ENCODE data around the gene GMIP. TPM values are rescaled to one million over a fixed set of nuclear protein-coding genes. Genes with fewer than 3 reads are reported as not detected.

GMIP gene
- total and polyA plus RNA-seq, 2 experiments from 2014 or later, result 3.1 to 5.0 TPM

DNA sequence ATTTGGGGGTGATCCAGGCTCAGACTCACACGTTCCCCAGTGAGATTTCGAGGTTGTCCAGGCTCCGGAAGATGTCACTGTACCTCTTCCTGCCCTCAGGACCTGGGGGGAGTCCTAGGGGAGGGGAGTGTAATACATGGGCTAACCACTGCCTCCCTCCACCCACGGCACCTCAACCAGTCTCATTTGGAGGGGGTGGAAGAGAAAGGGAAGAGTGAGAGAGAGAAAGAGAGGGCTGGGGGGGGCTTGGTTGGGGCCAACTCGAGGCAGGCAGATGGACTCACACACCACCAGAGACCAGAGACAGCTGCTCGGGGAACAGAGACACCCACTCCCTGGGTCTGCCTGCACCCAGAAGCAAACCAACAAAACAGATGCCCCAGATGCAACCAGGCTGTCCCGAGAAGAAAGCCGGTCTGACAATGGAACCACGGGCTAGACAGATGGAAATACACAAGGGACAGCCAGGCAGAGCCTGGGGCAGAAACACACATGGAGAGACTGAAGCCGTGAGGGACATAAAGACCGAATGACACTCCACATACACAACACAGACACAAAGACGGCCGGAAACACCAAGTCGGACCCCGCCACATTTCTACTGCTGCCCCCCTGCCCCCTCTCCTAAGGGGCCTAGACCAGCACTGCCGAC is 825 bp downstream of the GMIP start:
- H3K36me3 ChIP-seq (ENCODE audit: low read depth), result no peaks in the 10 kb centered on the region; the same call in 1 of the 2 replicates
- no peaks in the 10 kb centered on the region for H4K20me1 ChIP-seq (ENCODE audit: insufficient read depth)
- no peaks in the 10 kb centered on the region for H3K4me1 ChIP-seq (ENCODE audit: insufficient read depth)
- peaks cover 8% of the 10 kb centered on the region for H3F3A ChIP-seq (ENCODE audit: insufficient read depth)
- in situ Hi-C loops (cut with MboI), result loop anchor here (5.0 kb wide), 1 partner anchor 105 kb away; the partner anchor contains the start of gene CILP2
- H3K27me3 ChIP-seq (replicated peaks; ENCODE audit: insufficient read depth), result no peaks in the 10 kb centered on the region
- DNase-seq, result peak; percentile 45
- peak overlapping the region; percentile 85 for H3K9ac ChIP-seq
- WGBS, 2 experiments (ENCODE audit: low coverage in 1 of 2, low lambda C conversion rate in 2 of 2, missing lambda C conversion rate in 2 of 2), result 22 to 23% methylated on average over 15 to 16 of the region's 16 CpGs
- H3K4me3 ChIP-seq, result peak overlapping the region; percentile 94
- no peak overlapping the region for H3K27ac ChIP-seq
- TF ChIP-seq EZH2phosphoT487 (IDR thresholded peaks at IDR 0.05; ENCODE audit: insufficient read depth, low read depth) (no peak), EZH2 (IDR thresholded peaks at IDR 0.05; ENCODE audit: insufficient read depth, poor library complexity, severe bottlenecking) (no peak)
- H3K79me2 ChIP-seq (ENCODE audit: insufficient read depth), result no peaks in the 10 kb centered on the region
- H3K9me3 ChIP-seq (ENCODE audit: low read depth), result no peaks in the 10 kb centered on the region
- peak overlapping the region; percentile 100 for H3K4me2 ChIP-seq (ENCODE audit: unreplicated experiment)
- H3K9me2 ChIP-seq (ENCODE audit: insufficient read depth), result no peaks in the 10 kb centered on the region
- peak overlapping the region; percentile 89 for H2AFZ ChIP-seq

DNA sequence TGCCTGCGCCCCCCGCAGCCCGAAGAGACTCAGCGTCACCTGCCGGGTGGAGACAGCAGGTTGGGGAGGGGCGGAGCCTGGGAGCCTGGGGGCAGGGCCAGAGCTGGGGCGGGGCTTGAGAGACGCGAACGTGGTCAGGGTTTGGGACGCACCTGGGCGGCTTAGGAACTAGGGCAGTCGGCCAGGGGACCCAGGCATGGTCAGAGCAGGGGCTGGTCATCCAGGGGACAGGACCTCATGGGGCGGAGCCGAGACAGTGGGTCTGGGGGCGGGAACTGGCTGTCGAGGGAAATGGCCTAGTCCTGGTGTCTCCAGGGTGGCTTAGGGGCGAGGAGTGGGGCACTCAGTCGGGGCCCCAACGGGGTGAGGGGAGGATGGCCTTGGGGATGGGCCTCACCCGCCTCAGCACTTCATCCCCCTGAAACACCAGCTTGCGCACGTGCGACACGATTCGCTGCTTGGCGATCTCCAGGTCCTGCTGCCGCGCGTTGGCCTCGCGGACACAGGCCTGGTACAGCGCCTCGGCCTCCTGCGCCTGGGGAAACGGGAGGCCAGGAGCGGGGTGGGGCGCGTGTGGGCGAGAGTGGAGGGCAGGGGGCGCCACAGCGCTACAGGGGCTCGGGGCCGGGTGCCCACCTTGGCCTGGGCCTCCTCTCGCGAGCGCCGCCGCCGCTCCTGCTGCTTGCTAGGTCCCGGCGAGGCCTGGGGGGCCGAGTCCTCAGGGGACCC is 5.8 kb downstream of the GMIP start:
- no peaks in the 10 kb centered on the region for H3K79me2 ChIP-seq (ENCODE audit: insufficient read depth)
- H3K27ac ChIP-seq, result no peak overlapping the region
- no peak overlapping the region for H3K4me2 ChIP-seq (ENCODE audit: unreplicated experiment)
- in situ Hi-C loops (cut with MboI), result no loop called here
- H3K9me3 ChIP-seq (ENCODE audit: low read depth), result no peaks in the 10 kb centered on the region
- no peak overlapping the region for H2AFZ ChIP-seq
- no peaks in the 10 kb centered on the region for H3K9me2 ChIP-seq (ENCODE audit: insufficient read depth)
- DNase-seq, result no peak
- no peaks in the 10 kb centered on the region for H3K4me1 ChIP-seq (ENCODE audit: insufficient read depth)
- H3K4me3 ChIP-seq, result no peak overlapping the region
- 88 to 95% methylated on average over 4 to 51 of the region's 53 CpGs for WGBS, 2 experiments (ENCODE audit: low coverage in 1 of 2, low lambda C conversion rate in 2 of 2, missing lambda C conversion rate in 2 of 2)
- no peaks in the 10 kb centered on the region for H4K20me1 ChIP-seq (ENCODE audit: insufficient read depth)
- no peaks in the 10 kb centered on the region for H3K27me3 ChIP-seq (replicated peaks; ENCODE audit: insufficient read depth)
- H3K36me3 ChIP-seq (ENCODE audit: low read depth), result peaks cover 5% of the 10 kb centered on the region; the same call in 1 of the 2 replicates
- no peak overlapping the region for H3K9ac ChIP-seq
- no peak for TF ChIP-seq EZH2 (IDR thresholded peaks at IDR 0.05; ENCODE audit: insufficient read depth, poor library complexity, severe bottlenecking)
- TF ChIP-seq EZH2phosphoT487 (IDR thresholded peaks at IDR 0.05; ENCODE audit: insufficient read depth, low read depth), result no peak
- no peaks in the 10 kb centered on the region for H3F3A ChIP-seq (ENCODE audit: insufficient read depth)

DNA sequence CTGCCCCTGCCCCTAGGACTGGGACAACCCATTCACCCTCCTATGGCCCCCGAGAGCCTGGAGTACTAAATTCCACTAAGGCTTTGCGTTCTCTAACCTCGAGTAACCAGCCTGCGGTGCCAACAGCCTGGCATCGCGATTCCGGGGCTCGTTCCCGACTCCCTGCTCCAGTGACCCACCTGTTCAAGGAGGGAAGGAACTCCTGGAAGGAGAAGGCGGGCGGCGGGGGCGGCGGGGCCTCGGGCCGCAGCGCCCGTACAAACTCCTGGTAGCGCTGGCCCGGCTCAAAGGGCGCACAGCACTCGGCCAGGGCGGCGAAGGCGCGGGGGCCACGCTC is 6.3 kb downstream of the GMIP start:
- Histone ChIP-seq H3K9me2 (ENCODE audit: insufficient read depth) (no peaks in the 10 kb centered on the region), H3K27ac (no peak overlapping the region), H3K4me3 (no peak overlapping the region), H3K27me3 (replicated peaks; ENCODE audit: insufficient read depth) (no peaks in the 10 kb centered on the region), H2AFZ (no peak overlapping the region), H3K4me1 (ENCODE audit: insufficient read depth) (no peaks in the 10 kb centered on the region), H4K20me1 (ENCODE audit: insufficient read depth) (no peaks in the 10 kb centered on the region), H3K36me3 (ENCODE audit: low read depth) (peaks cover 5% of the 10 kb centered on the region; the same call in 1 of the 2 replicates), H3K9ac (no peak overlapping the region), H3K79me2 (ENCODE audit: insufficient read depth) (no peaks in the 10 kb centered on the region), H3K4me2 (ENCODE audit: unreplicated experiment) (no peak overlapping the region), H3K9me3 (ENCODE audit: low read depth) (no peaks in the 10 kb centered on the region), H3F3A (ENCODE audit: insufficient read depth) (no peaks in the 10 kb centered on the region)
- 96% methylated on average over 9 to 27 of the region's 27 CpGs for WGBS, 2 experiments (ENCODE audit: low coverage in 1 of 2, low lambda C conversion rate in 2 of 2, missing lambda C conversion rate in 2 of 2)
- no peak for DNase-seq
- TF ChIP-seq EZH2phosphoT487 (IDR thresholded peaks at IDR 0.05; ENCODE audit: insufficient read depth, low read depth), result no peak
- no peak for TF ChIP-seq EZH2 (IDR thresholded peaks at IDR 0.05; ENCODE audit: insufficient read depth, poor library complexity, severe bottlenecking)
- in situ Hi-C loops (cut with MboI), result no loop called here

DNA sequence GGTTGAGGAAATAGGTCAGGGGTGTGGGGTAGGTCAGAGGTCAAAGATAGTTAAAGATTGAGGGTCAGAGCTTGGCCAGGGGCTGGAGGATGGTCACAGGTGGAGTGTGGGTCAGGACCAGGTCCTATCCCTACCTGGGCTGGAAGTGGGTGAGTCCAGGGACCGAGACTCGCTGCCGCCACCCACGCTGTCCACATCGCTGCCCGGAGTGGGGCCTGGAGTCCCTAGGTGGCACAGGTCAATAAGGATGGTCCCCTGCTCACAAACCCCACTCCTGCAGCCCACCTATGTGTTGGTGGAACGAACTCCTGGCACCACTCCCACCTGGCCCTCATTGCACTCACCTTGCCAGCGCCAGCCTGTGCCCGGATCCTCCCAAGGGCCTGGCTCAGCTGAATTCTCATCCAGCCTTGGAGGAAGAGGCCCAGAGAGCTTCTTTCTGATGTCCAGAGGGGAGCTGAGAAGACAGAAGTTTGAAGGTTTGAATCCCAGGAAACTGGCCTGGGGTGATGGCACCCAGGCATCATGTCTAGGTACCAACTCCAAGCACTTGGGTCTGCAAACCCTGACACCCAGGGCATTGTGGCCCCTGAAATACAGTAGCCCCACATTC is 6.8 kb downstream of the GMIP start:
- no peaks in the 10 kb centered on the region for H3K9me2 ChIP-seq (ENCODE audit: insufficient read depth)
- peaks cover 5% of the 10 kb centered on the region; the same call in 1 of the 2 replicates for H3K36me3 ChIP-seq (ENCODE audit: low read depth)
- DNase-seq, result no peak
- H4K20me1 ChIP-seq (ENCODE audit: insufficient read depth), result no peaks in the 10 kb centered on the region
- no peaks in the 10 kb centered on the region for H3K9me3 ChIP-seq (ENCODE audit: low read depth)
- no peaks in the 10 kb centered on the region for H3F3A ChIP-seq (ENCODE audit: insufficient read depth)
- H3K79me2 ChIP-seq (ENCODE audit: insufficient read depth), result no peaks in the 10 kb centered on the region
- no peak for TF ChIP-seq EZH2phosphoT487 (IDR thresholded peaks at IDR 0.05; ENCODE audit: insufficient read depth, low read depth)
- no peak for TF ChIP-seq EZH2 (IDR thresholded peaks at IDR 0.05; ENCODE audit: insufficient read depth, poor library complexity, severe bottlenecking)
- no peaks in the 10 kb centered on the region for H3K27me3 ChIP-seq (replicated peaks; ENCODE audit: insufficient read depth)
- H3K4me1 ChIP-seq (ENCODE audit: insufficient read depth), result no peaks in the 10 kb centered on the region
- no peak overlapping the region for H3K9ac ChIP-seq
- in situ Hi-C loops (cut with MboI), result no loop called here
- no peak overlapping the region for H3K4me3 ChIP-seq
- H3K4me2 ChIP-seq (ENCODE audit: unreplicated experiment), result no peak overlapping the region
- 97% methylated on average over 9 of the region's 9 CpGs for WGBS, 2 experiments (ENCODE audit: low coverage in 1 of 2, low lambda C conversion rate in 2 of 2, missing lambda C conversion rate in 2 of 2)
- H3K27ac ChIP-seq, result no peak overlapping the region
- no peak overlapping the region for H2AFZ ChIP-seq
